Skeletal muscle cell (primary cell): ENCODE measurements around the gene XRCC2.
"Not testable (repeated sequence)": the region's sequence is repeated elsewhere in the genome, so short reads cannot be mapped to it uniquely, and the experiment has no call there.

Experiments
- DNase-seq: peaks from one replicate; pipeline ENCODE4 v3.0.0-alpha.2; 2010; ENCODE audit warnings: low read depth
- H3K4me3 ChIP-seq: 2 replicates; pipeline ENCODE4 v1.5.1; 2011; ENCODE audit warnings: low read depth, mild to moderate bottlenecking, control low read depth, low read length, moderate library complexity

Gene XRCC2

GRCh38 chr7:152675759-152676636 is at the start of gene XRCC2:
TSS of gene XRCC2 (minus strand) at chr7:152676141. CDS start at chr7:152676079, 62 bp downstream.
- peak; percentile 52 for DNase-seq
- H3K4me3 ChIP-seq: peak within 1 kb of the TSS; percentile 79

GRCh38 chr7:152723364-152723763 is 47.4 kb upstream of the XRCC2 start:
- no peak for DNase-seq

GRCh38 chr7:152712412-152713042 is 36.6 kb upstream of the XRCC2 start:
- not testable (repeated sequence) for DNase-seq, H3K4me3 ChIP-seq

More at GRCh38 chr7:152723364-152723763, 47.4 kb upstream of the XRCC2 start:
- no peak overlapping the region for H3K4me3 ChIP-seq

GRCh38 chr7:152711444-152711944 is 35.6 kb upstream of the XRCC2 start:
- H3K4me3 ChIP-seq: no peak overlapping the region
- DNase-seq: no peak

GRCh38 chr7:152710153-152710442 is 34.2 kb upstream of the XRCC2 start:
- DNase-seq: no peak
- no peak overlapping the region for H3K4me3 ChIP-seq

- DNase-seq: no peak
- H3K4me3 ChIP-seq: no peak overlapping the region
Measured at GRCh38 chr7:152709287-152710152, 33.6 kb upstream of the XRCC2 start.

GRCh38 chr7:152704796-152705384 is 28.9 kb upstream of the XRCC2 start:
- no peak overlapping the region for H3K4me3 ChIP-seq
- no peak for DNase-seq

- no peak for DNase-seq
- H3K4me3 ChIP-seq: no peak overlapping the region
Measured at GRCh38 chr7:152699079-152699478, 23.1 kb upstream of the XRCC2 start.

GRCh38 chr7:152697268-152697974 is 21.5 kb upstream of the XRCC2 start:
- not testable (repeated sequence) for DNase-seq, H3K4me3 ChIP-seq

- DNase-seq, H3K4me3 ChIP-seq: not testable (repeated sequence)
Measured at GRCh38 chr7:152692196-152692595, 16.3 kb upstream of the XRCC2 start.

- no peak for DNase-seq
- H3K4me3 ChIP-seq: no peak overlapping the region
Measured at GRCh38 chr7:152683297-152683696, 7.4 kb upstream of the XRCC2 start.

- DNase-seq: no peak
- H3K4me3 ChIP-seq: no peak overlapping the region
Measured at GRCh38 chr7:152677808-152678670, 2.1 kb upstream of the XRCC2 start.

- no peak for DNase-seq
Measured at GRCh38 chr7:152674860-152675758, 832 bp downstream of the XRCC2 start.

GRCh38 chr7:152673897-152674296 is 2.0 kb downstream of the XRCC2 start:
- no peak for DNase-seq
- H3K4me3 ChIP-seq: no peak overlapping the region

More at GRCh38 chr7:152674860-152675758, 832 bp downstream of the XRCC2 start:
- peak overlapping the region; percentile 79 for H3K4me3 ChIP-seq

GRCh38 chr7:152672626-152673025 is 3.3 kb downstream of the XRCC2 start:
- no peak for DNase-seq
- no peak overlapping the region for H3K4me3 ChIP-seq

GRCh38 chr7:152669758-152670157 is 6.2 kb downstream of the XRCC2 start:
- no peak overlapping the region for H3K4me3 ChIP-seq
- DNase-seq: no peak

- H3K4me3 ChIP-seq: no peak overlapping the region
- DNase-seq: no peak
Measured at GRCh38 chr7:152668975-152669374, 7.0 kb downstream of the XRCC2 start.
